ENCODE data around the gene KIAA1328.
"Not testable (repeated sequence)": the region's sequence is repeated elsewhere in the genome, so short reads cannot be mapped to it uniquely, and the experiment has no call there.

Gene KIAA1328

GRCh38 chr18:36888778-36889177, 59.9 kb downstream of the KIAA1328 start:
- DNase-seq = no peak

- no peak for DNase-seq
Measured at GRCh38 chr18:36889321-36889720, 60.4 kb downstream of the KIAA1328 start.

GRCh38 chr18:36889742-36890141, 60.8 kb downstream of the KIAA1328 start:
- no peak for DNase-seq

- no peak for DNase-seq
Measured at GRCh38 chr18:36890598-36890997, 61.7 kb downstream of the KIAA1328 start.

GRCh38 chr18:36893227-36893626, 64.3 kb downstream of the KIAA1328 start:
- DNase-seq = no peak

- no peak for DNase-seq
Measured at GRCh38 chr18:36895606-36896005, 66.7 kb downstream of the KIAA1328 start.

- no peak for DNase-seq
Measured at GRCh38 chr18:36897253-36897652, 68.3 kb downstream of the KIAA1328 start.

GRCh38 chr18:36899289-36899688, 70.4 kb downstream of the KIAA1328 start:
- no peak for DNase-seq

GRCh38 chr18:36900466-36900865, 71.5 kb downstream of the KIAA1328 start:
- DNase-seq = no peak

GRCh38 chr18:36901277-36901701, 72.4 kb downstream of the KIAA1328 start:
- no peak for DNase-seq

GRCh38 chr18:36903215-36903928, 74.4 kb downstream of the KIAA1328 start:
- DNase-seq = no peak

- DNase-seq = no peak
Measured at GRCh38 chr18:36905571-36905970, 76.6 kb downstream of the KIAA1328 start.

GRCh38 chr18:36909282-36909681, 80.4 kb downstream of the KIAA1328 start:
- DNase-seq = not testable (repeated sequence)

- no peak for DNase-seq
Measured at GRCh38 chr18:36912887-36913286, 84.0 kb downstream of the KIAA1328 start.

- DNase-seq = no peak
Measured at GRCh38 chr18:36917907-36918306, 89.0 kb downstream of the KIAA1328 start.

GRCh38 chr18:36929601-36930000, 100.7 kb downstream of the KIAA1328 start:
- DNase-seq = no peak

GRCh38 chr18:36931106-36931505, 102.2 kb downstream of the KIAA1328 start:
- DNase-seq = no peak

GRCh38 chr18:36933552-36933951, 104.6 kb downstream of the KIAA1328 start:
- DNase-seq = no peak

- no peak for DNase-seq
Measured at GRCh38 chr18:36934884-36935283, 106.0 kb downstream of the KIAA1328 start.

GRCh38 chr18:36942264-36942663, 113.3 kb downstream of the KIAA1328 start:
- no peak for DNase-seq

- no peak for DNase-seq
Measured at GRCh38 chr18:36947820-36948348, 119.0 kb downstream of the KIAA1328 start.

GRCh38 chr18:36950282-36950681, 121.4 kb downstream of the KIAA1328 start:
- DNase-seq = no peak

- no peak for DNase-seq
Measured at GRCh38 chr18:36950960-36951359, 122.0 kb downstream of the KIAA1328 start.

GRCh38 chr18:36953047-36953446, 124.1 kb downstream of the KIAA1328 start:
- no peak for DNase-seq

GRCh38 chr18:36960038-36960437, 131.1 kb downstream of the KIAA1328 start:
- no peak for DNase-seq
